Tibial nerve (tissue), 4 donors: ENCODE data around the gene FMNL2. TPM values are rescaled to one million over a fixed set of nuclear protein-coding genes. Genes with fewer than 3 reads are reported as not detected.

Experiments
- DNase-seq, 2 donors: peaks; one replicate each; pipeline ENCODE4 v3.0.0-alpha.2; 2019; ENCODE audit warnings: low spot score in 2 of 2
- H3K27ac ChIP-seq, 4 donors: fragments of 200-600 bp; sonication (generic) in 3 of 4; one replicate each; pipeline ENCODE4 v1.5.1; 2017 to 2019; ENCODE audit warnings: mild to moderate bottlenecking in 1 of 4
- H3K27me3 ChIP-seq, 2 donors: fragments of 200-600 bp; sonication (generic) in 1 of 2; one replicate each; pipeline versions ENCODE4 v1.5.1 to v1.6.0; 2017 to 2019
- H3K36me3 ChIP-seq, 3 donors: fragments of 200-600 bp; sonication (generic); one replicate each; pipeline ENCODE4 v1.5.1; 2018 to 2019
- H3K4me1 ChIP-seq, 4 donors: fragments of 200-600 bp; sonication (generic) in 3 of 4; one replicate each; pipeline ENCODE4 v1.5.1; 2017 to 2019
- H3K4me3 ChIP-seq, 4 donors: fragments of 200-600 bp; sonication (generic) in 3 of 4; one replicate each; pipeline ENCODE4 v1.5.1; 2017 to 2019; ENCODE audit warnings: mild to moderate bottlenecking in 1 of 4, moderate library complexity in 1 of 4
- H3K9me3 ChIP-seq, 4 donors: fragments of 200-600 bp; sonication (generic) in 3 of 4; one replicate each; pipeline ENCODE4 v1.5.1; 2017 to 2019
- CTCF ChIP-seq, 5 experiments: fragments of 200-600 bp in 3 of 5; fragments of 450-650 bp in 2 of 5; sonication (generic) in 3 of 5; IDR thresholded peaks; one replicate each; pipeline ENCODE4 v1.5.1; 2016 to 2019; ENCODE audit warnings: antibody characterized with exemption in 5 of 5, mild to moderate bottlenecking in 3 of 5, moderate library complexity in 2 of 5
- EP300 ChIP-seq, 2 donors: sonication (generic); formaldehyde crosslinking; IDR thresholded peaks; one replicate each; pipeline ENCODE4 v1.6.1; 2017; ENCODE audit warnings: antibody characterized with exemption in 2 of 2, mild to moderate bottlenecking in 1 of 2
- POLR2A ChIP-seq, 2 donors: fragments of 450-650 bp; IDR thresholded peaks; one replicate each; pipeline ENCODE4 v1.6.1; 2017; ENCODE audit warnings: antibody characterized with exemption in 2 of 2, mild to moderate bottlenecking in 2 of 2, moderate library complexity in 2 of 2
- WGBS, 2 donors: methylation state at CpG; one replicate each; pipeline ENCODE4 v1.1.5; 2018; 5-methylcytosine and 5-hydroxymethylcytosine counted together
- total RNA-seq, 4 donors: library from RNA; depleted of rRNA; stranded (reverse); fragments of >200 nt; gene quantifications; one replicate each; pipeline ENCODE4 v1.1.0, GENCODE V29; 2016

The FMNL2 gene
- total RNA-seq, 4 donors from 2014 or later = 94.5 to 131 (median 98.1) TPM

DNA sequence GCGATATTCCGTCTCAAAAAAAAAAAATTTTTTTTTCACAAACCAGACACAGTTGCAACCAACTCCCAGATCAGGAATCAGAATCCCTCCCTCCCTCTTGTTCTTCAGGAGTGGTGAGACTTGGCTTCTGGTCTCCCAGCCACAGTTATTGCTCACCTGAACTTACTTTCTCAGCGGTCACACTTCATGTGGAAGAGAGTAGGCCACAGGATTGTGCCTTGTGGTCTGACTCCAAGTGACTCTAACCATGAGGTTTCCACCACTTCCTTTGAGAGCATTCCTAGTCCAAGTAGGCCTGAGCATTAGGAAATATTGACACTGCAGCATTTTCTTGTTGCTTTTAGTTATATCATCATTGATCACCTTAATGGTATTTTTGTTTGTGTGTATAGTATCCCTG, 12.1 kb downstream of the FMNL2 start:
- H3K27ac ChIP-seq = peak overlapping the region in 1 of 4 donors; percentile 7
- TF ChIP-seq EP300 (IDR thresholded peaks at IDR 0.05) (no peak), CTCF (IDR thresholded peaks at IDR 0.05) (no peak), POLR2A (IDR thresholded peaks at IDR 0.05) (no peak)
- H3K36me3 ChIP-seq = peaks cover 0 to 13% (median 0%) of the 10 kb centered on the region in 3 donors
- no peak overlapping the region for H3K4me3 ChIP-seq
- no peaks in the 10 kb centered on the region for H3K9me3 ChIP-seq
- 97 to 98% methylated on average over 3 of the region's 3 CpGs for WGBS, 2 donors
- DNase-seq = no peak
- peaks cover 0 to 56% (median 5%) of the 10 kb centered on the region in 4 donors for H3K4me1 ChIP-seq
- H3K27me3 ChIP-seq = no peaks in the 10 kb centered on the region

DNA sequence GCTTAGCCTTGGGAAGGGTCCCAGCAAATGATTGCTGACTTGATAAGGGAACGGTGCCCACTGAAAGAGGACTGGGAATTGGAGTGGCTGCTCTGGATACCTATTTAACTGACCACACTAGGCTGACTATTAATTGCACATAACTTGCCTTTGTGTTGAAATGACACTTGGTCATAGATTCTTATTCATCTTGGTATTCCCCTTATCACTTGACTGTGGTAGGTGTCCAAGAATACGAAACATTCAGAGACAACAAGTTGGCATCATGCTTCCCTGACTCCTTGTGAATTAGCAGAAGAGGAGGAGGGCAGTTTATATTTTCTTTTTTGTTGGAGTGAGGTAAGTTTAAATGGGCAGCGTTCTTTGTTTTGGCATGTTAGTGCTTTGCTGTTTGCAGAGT, 13.4 kb downstream of the FMNL2 start:
- 68 to 75% methylated on average over 3 of the region's 3 CpGs for WGBS, 2 donors
- DNase-seq = no peak
- Histone ChIP-seq H3K4me1 (peaks cover 0 to 62% (median 5%) of the 10 kb centered on the region in 4 donors), H3K36me3 (peaks cover 0 to 7% (median 0%) of the 10 kb centered on the region in 3 donors), H3K9me3 (no peaks in the 10 kb centered on the region), H3K27me3 (no peaks in the 10 kb centered on the region), H3K27ac (peak overlapping the region in 1 of 4 donors; percentile 8), H3K4me3 (no peak overlapping the region)
- no peak for TF ChIP-seq EP300 (IDR thresholded peaks at IDR 0.05)

DNA sequence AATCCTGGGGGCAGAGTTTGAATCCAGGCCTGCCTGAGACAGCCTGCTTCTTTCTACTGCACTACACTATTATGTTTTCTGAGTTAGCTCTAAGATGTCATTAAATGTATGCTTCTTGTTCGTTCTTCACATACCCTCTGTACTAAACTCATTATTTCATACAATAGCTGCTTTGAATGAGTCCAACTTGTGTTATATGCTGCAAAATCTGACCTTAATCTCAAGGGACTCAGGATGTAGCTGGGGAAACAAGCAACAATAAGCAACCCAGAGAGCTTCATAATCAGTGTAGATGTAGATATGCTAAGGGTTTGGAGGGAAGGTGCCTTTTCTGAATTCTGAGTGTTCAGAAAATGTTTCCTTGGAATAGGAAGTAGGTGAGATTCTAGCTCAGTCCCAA, 14.4 kb downstream of the FMNL2 start:
- Histone ChIP-seq H3K27me3 (no peaks in the 10 kb centered on the region), H3K36me3 (no peaks in the 10 kb centered on the region), H3K27ac (peak overlapping the region in 1 of 4 donors; percentile 26), H3K9me3 (no peaks in the 10 kb centered on the region), H3K4me3 (no peak overlapping the region), H3K4me1 (peaks cover 0 to 64% (median 10%) of the 10 kb centered on the region in 4 donors)
- no peak for DNase-seq
- 15 to 30% methylated on average over 1 of the region's 1 CpG for WGBS, 2 donors
- no peak for TF ChIP-seq POLR2A (IDR thresholded peaks at IDR 0.05)
- TF ChIP-seq EP300 (IDR thresholded peaks at IDR 0.05) = no peak
- no peak for TF ChIP-seq CTCF (IDR thresholded peaks at IDR 0.05)

DNA sequence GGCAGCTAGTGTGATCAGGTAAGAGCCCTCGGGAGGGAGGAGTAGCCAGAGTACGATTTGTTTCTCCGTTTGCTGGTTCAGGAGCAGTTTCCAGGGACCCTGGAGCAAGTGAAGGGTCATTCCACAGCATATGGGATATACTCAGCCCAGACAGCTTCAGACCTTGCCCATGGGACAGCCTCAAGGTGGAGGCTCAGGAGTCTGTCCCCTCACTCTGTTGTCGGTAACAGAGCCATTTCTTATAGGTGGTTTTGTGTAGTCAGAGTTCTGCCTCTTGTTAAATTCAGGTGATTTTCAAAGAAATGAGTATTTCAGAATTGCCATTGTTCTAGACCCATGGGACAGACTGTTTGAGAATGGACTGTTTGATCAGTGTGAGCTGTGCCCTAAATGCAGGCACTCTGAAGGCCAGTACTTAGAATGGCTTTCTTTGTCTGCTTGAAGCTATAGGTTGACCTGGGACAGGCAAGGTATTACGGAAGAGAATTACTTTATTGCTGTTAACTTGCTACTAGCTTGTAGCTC, 15.2 kb downstream of the FMNL2 start:
- 96% methylated on average over 5 of the region's 5 CpGs for WGBS, 2 donors
- Histone ChIP-seq H3K27me3 (no peaks in the 10 kb centered on the region), H3K9me3 (no peaks in the 10 kb centered on the region), H3K27ac (peak overlapping the region in 1 of 4 donors; percentile 26), H3K4me1 (peaks cover 0 to 64% (median 17%) of the 10 kb centered on the region in 4 donors), H3K36me3 (no peaks in the 10 kb centered on the region), H3K4me3 (no peak overlapping the region)
- DNase-seq = no peak
- no peak for TF ChIP-seq POLR2A (IDR thresholded peaks at IDR 0.05)
- TF ChIP-seq CTCF (IDR thresholded peaks at IDR 0.05) = no peak
- TF ChIP-seq EP300 (IDR thresholded peaks at IDR 0.05) = no peak

- Histone ChIP-seq H3K4me3 (no peak overlapping the region), H3K36me3 (no peaks in the 10 kb centered on the region), H3K4me1 (peaks cover 0 to 66% (median 22%) of the 10 kb centered on the region in 4 donors), H3K27me3 (no peaks in the 10 kb centered on the region), H3K9me3 (no peaks in the 10 kb centered on the region), H3K27ac (peak overlapping the region in 2 of 4 donors; percentile 17 to 35)
- TF ChIP-seq EP300 (IDR thresholded peaks at IDR 0.05) = no peak
- TF ChIP-seq POLR2A (IDR thresholded peaks at IDR 0.05) = no peak
- TF ChIP-seq CTCF (IDR thresholded peaks at IDR 0.05) = no peak
- no peak for DNase-seq
Observed at GRCh38 chr2:152352616-152353015, 17.6 kb downstream of the FMNL2 start.
